Measurements from ENCODE around the gene ANO5.

GRCh38 chr11:22225190-22225589, 32.3 kb downstream of the ANO5 start:
- TF ChIP-seq CTCF (IDR thresholded peaks at IDR 0.05) (no peak), POLR2AphosphoS5 (IDR thresholded peaks at IDR 0.05; ENCODE audit: insufficient read depth in 1 of 2, low read depth in 1 of 2) (no peak)

Measured in vagina (tissue), 2 donors.